GM23338 (cell line): Measurements from ENCODE around the gene MICB.

Experiments used
- CREB1 ChIP-seq: fragments of 250-450 bp; sonication (Bioruptor Pico); IDR thresholded peaks from 2 replicates; pipeline ENCODE4 v1.5.0; 2020; ENCODE audit warnings: low read depth, mild to moderate bottlenecking, moderate library complexity
- CTCF ChIP-seq, 2 experiments: fragments of 200-600 bp in 1 of 2; sonication (generic) in 1 of 2; conservative IDR thresholded peaks; 2 replicates each; pipeline versions ENCODE4 v1.5.1 to v1.6.1; 2016 to 2017; ENCODE audit warnings: antibody characterized with exemption in 2 of 2, low read depth in 2 of 2, mild to moderate bottlenecking in 2 of 2, moderate library complexity in 1 of 2
- ZNF462 ChIP-seq: fragments of 250-450 bp; sonication (Bioruptor Pico); IDR thresholded peaks from 2 replicates; pipeline ENCODE4 v1.5.0; 2020; ENCODE audit warnings: mild to moderate bottlenecking, moderate library complexity

- TF ChIP-seq ZNF462 (CRISPR knock-in tag) (no peak), CREB1 (CRISPR knock-in tag) (no peak), CTCF (conservative IDR thresholded peaks at IDR 0.05; ENCODE audit: low read depth in 2 of 2) (no peak)
Measured at GRCh38 chr6:31513456-31514165, 15.7 kb downstream of the MICB start.
